Loucy (cell line): Measurements from ENCODE around the gene CACNA2D3.

Source experiments
- H2AFZ ChIP-seq: fragments of 200-600 bp; sonication (generic); 2 replicates; pipeline ENCODE4 v1.6.0; 2016; ENCODE audit warnings: antibody characterized with exemption, mild to moderate bottlenecking, low read length, moderate library complexity
- H3F3A ChIP-seq: fragments of 200-600 bp; 2 replicates; pipeline ENCODE4 v1.6.0; 2016; ENCODE audit warnings: antibody characterized with exemption, low read depth, mild to moderate bottlenecking
- H3K27me3 ChIP-seq: fragments of 200-600 bp; sonication (generic); 2 replicates; pipeline ENCODE4 v1.6.1; 2014; ENCODE audit warnings: low read length, mild to moderate bottlenecking; ENCODE audit not compliant: insufficient read depth, poor library complexity, severe bottlenecking
- H3K36me3 ChIP-seq: fragments of 200-600 bp; sonication (generic); 2 replicates; pipeline ENCODE4 v1.6.1; 2016; ENCODE audit warnings: low read length; ENCODE audit not compliant: insufficient read depth
- H3K4me1 ChIP-seq: fragments of 200-600 bp; sonication (generic); 2 replicates; pipeline ENCODE4 v1.5.1; 2014; ENCODE audit warnings: low read length, mild to moderate bottlenecking; ENCODE audit not compliant: insufficient read depth, poor library complexity, severe bottlenecking
- H3K4me2 ChIP-seq: fragments of 200-600 bp; sonication (generic); 2 replicates; pipeline ENCODE4 v1.6.0; 2014; ENCODE audit warnings: antibody characterized with exemption, low read length, low read depth, mild to moderate bottlenecking; ENCODE audit not compliant: poor library complexity, severe bottlenecking
- H3K4me3 ChIP-seq: fragments of 200-600 bp; sonication (generic); 2 replicates; pipeline ENCODE4 v1.5.1; 2014; ENCODE audit warnings: low read length, mild to moderate bottlenecking, mixed read lengths; ENCODE audit not compliant: poor library complexity, severe bottlenecking
- H3K79me2 ChIP-seq: fragments of 200-600 bp; sonication (generic); 2 replicates; pipeline ENCODE4 v1.6.1; 2014; ENCODE audit warnings: low read length; ENCODE audit not compliant: insufficient read depth
- H3K9ac ChIP-seq: fragments of 200-600 bp; sonication (generic); 2 replicates; pipeline ENCODE4 v1.6.0; 2014; ENCODE audit warnings: mild to moderate bottlenecking, low read depth, low read length, moderate library complexity; ENCODE audit not compliant: poor library complexity, severe bottlenecking
- H3K9me2 ChIP-seq: fragments of 200-600 bp; sonication (generic); replicated peaks from 2 replicates; pipeline ENCODE4 v1.6.1; 2016; ENCODE audit warnings: low read depth, low read length, mixed read lengths
- H3K9me3 ChIP-seq: fragments of 200-600 bp; sonication (generic); 2 replicates; pipeline ENCODE4 v1.6.1; 2014; ENCODE audit warnings: mild to moderate bottlenecking, antibody characterized with exemption, low read length, low read depth; ENCODE audit not compliant: insufficient read depth
- H4K20me1 ChIP-seq: fragments of 200-600 bp; sonication (generic); 2 replicates; pipeline ENCODE4 v1.6.0; 2014; ENCODE audit warnings: antibody characterized with exemption, low read length, mild to moderate bottlenecking; ENCODE audit not compliant: insufficient read depth, poor library complexity, severe bottlenecking
- CTCF ChIP-seq: fragments of 200-600 bp; sonication (generic); conservative IDR thresholded peaks from 2 replicates; pipeline ENCODE4 v1.5.1; 2014; ENCODE audit warnings: mild to moderate bottlenecking, antibody characterized with exemption, low read length
- EZH2phosphoT487 ChIP-seq: fragments of 200-600 bp; IDR thresholded peaks from 2 replicates; pipeline ENCODE4 v1.6.1; 2018; ENCODE audit warnings: antibody characterized with exemption, mild to moderate bottlenecking, moderate library complexity, borderline replicate concordance

The CACNA2D3 gene

GRCh38 chr3:54132685-54133084 lies 10.3 kb downstream of the CACNA2D3 start:
- Histone ChIP-seq H3K79me2 (no peaks in the 10 kb centered on the region), H4K20me1 (no peaks in the 10 kb centered on the region), H3K9ac (no peak overlapping the region), H3K4me3 (no peak overlapping the region), H3F3A (no peaks in the 10 kb centered on the region), H3K4me1 (no peaks in the 10 kb centered on the region), H2AFZ (no peak overlapping the region), H3K36me3 (no peaks in the 10 kb centered on the region), H3K9me3 (no peaks in the 10 kb centered on the region), H3K4me2 (no peak overlapping the region), H3K9me2 (no peaks in the 10 kb centered on the region), H3K27me3 (no peaks in the 10 kb centered on the region)
- no peak for TF ChIP-seq CTCF
- TF ChIP-seq EZH2phosphoT487, result no peak

GRCh38 chr3:54133196-54133595 lies 10.8 kb downstream of the CACNA2D3 start:
- Histone ChIP-seq H3K4me2 (no peak overlapping the region), H3K4me3 (no peak overlapping the region), H3F3A (no peaks in the 10 kb centered on the region), H3K9me3 (no peaks in the 10 kb centered on the region), H3K9ac (no peak overlapping the region), H3K9me2 (no peaks in the 10 kb centered on the region), H2AFZ (no peak overlapping the region), H3K27me3 (no peaks in the 10 kb centered on the region), H3K4me1 (no peaks in the 10 kb centered on the region), H3K79me2 (no peaks in the 10 kb centered on the region), H4K20me1 (no peaks in the 10 kb centered on the region), H3K36me3 (no peaks in the 10 kb centered on the region)
- TF ChIP-seq CTCF (no peak), EZH2phosphoT487 (no peak)

GRCh38 chr3:54134155-54134554 lies 11.8 kb downstream of the CACNA2D3 start:
- Histone ChIP-seq H3K36me3 (no peaks in the 10 kb centered on the region), H3K4me2 (no peak overlapping the region), H3K4me3 (no peak overlapping the region), H3K4me1 (no peaks in the 10 kb centered on the region), H2AFZ (no peak overlapping the region), H3K9ac (no peak overlapping the region), H3K9me2 (no peaks in the 10 kb centered on the region), H3K9me3 (no peaks in the 10 kb centered on the region), H3F3A (no peaks in the 10 kb centered on the region), H4K20me1 (no peaks in the 10 kb centered on the region), H3K27me3 (no peaks in the 10 kb centered on the region), H3K79me2 (no peaks in the 10 kb centered on the region)
- TF ChIP-seq CTCF, result no peak
